Mammary epithelial cell (primary cell): ENCODE data around the gene LNX1.

ENCODE experiments used
- CTCF ChIP-seq, 2 donors: IDR thresholded peaks in 1 of 2; conservative IDR thresholded peaks in 1 of 2; 2 replicates each; pipeline ENCODE4 v1.5.1; 2011 to 2012; ENCODE audit warnings: inconsistent platforms in 2 of 2, low read length in 2 of 2, mild to moderate bottlenecking in 2 of 2, control low read depth in 1 of 2, low read depth in 1 of 2; ENCODE audit not compliant: insufficient read depth in 1 of 2; ENCODE audit errors: extremely low read depth in 1 of 2
- EZH2 ChIP-seq: IDR thresholded peaks from 2 replicates; pipeline ENCODE4 v1.6.1; 2012; ENCODE audit warnings: low read length, inconsistent platforms, borderline replicate concordance

DNA sequence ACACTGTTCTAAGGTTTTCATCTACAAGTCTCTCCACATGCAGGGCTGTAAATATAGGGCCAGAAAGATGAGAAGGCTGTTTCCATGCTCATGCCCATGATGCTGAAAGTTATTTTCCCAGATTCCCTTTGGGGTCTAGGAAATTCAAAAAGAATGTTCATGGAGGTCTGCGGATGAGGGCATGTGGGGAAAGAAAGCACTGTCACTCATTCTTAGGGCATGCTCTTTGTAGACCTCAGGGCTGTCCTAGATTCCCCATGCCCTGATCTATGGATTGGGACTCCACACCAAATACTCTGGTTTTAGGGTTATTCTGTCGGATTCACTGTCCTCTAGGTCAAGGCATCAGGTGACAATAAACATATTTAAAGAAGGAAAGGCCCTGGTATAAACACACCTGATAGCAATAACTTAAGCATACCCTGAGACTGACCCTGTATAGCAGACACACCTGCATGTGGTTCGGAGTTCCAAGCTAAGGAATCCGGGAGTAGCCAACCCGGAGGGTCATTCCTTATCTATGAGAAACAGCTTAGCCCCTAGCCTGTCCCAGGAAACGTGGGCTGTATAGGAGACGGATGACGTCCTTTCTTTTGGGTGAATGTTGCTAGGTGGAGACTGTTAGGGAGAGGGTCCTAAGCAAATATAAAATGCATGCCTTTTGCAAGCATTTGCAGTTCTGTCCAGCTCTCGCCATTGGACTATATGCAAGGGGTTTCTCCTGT lies 37.6 kb downstream of the LNX1 start:
- TF ChIP-seq CTCF (conservative IDR thresholded peaks at IDR 0.05 in 1 of 2, IDR thresholded peaks at IDR 0.05 in 1 of 2; ENCODE audit: extremely low read depth in 1 of 2, insufficient read depth in 1 of 2, low read depth in 1 of 2, low read length in 2 of 2) (no peak), EZH2 (no peak)
